MCF 10A (cell line): ENCODE data around the gene HACD1. TPM values are rescaled to one million over a fixed set of nuclear protein-coding genes. Genes with fewer than 3 reads are reported as not detected.
A peak's percentile ranks its signal among the peaks of the same experiment; 100 is the strongest.

Source experiments
- BruUV-seq: library from RNA; stranded (reverse); fragments of 400-500 nt; replicated peaks from 2 replicates; lab custom pipeline; 2021; lab: Mats Ljungman, UMichigan
- CTCF ChIA-PET: fragments of 300-600 bp; sonication (Branson Sonifier 250); formaldehyde crosslinking; extraction: SDS; loops from one replicate; lab custom pipeline; 2021; ENCODE audit warnings: antibody characterized with exemption, inconsistent platforms; lab: Yijun Ruan, JAX
- POLR2A ChIA-PET: fragments of 300-600, 350-650 bp; sonication (Branson Sonifier 250); formaldehyde crosslinking; extraction: SDS; loops from one replicate; lab custom pipeline; 2020; ENCODE audit warnings: antibody characterized with exemption, inconsistent platforms; lab: Yijun Ruan, JAX
- DNase-seq: peaks from one replicate; pipeline ENCODE4 v3.0.0-alpha.2; 2018; ENCODE audit not compliant: unreplicated experiment
- H3K27ac Mint-ChIP-seq: one replicate; pipeline ENCODE4 v1.8.0; 2022; ENCODE audit warnings: mild to moderate bottlenecking, low read depth, mixed read lengths; ENCODE audit not compliant: unreplicated experiment
- H3K27me3 Mint-ChIP-seq: one replicate; pipeline ENCODE4 v1.8.0; 2022; ENCODE audit warnings: mixed read lengths; ENCODE audit not compliant: insufficient read depth, unreplicated experiment
- H3K36me3 Mint-ChIP-seq: one replicate; pipeline ENCODE4 v1.8.0; 2022; ENCODE audit warnings: mild to moderate bottlenecking, moderate library complexity, mixed read lengths; ENCODE audit not compliant: insufficient read depth, unreplicated experiment
- H3K4me1 Mint-ChIP-seq: one replicate; pipeline ENCODE4 v1.8.0; 2022; ENCODE audit warnings: mixed read lengths; ENCODE audit not compliant: insufficient read depth, unreplicated experiment
- H3K4me3 Mint-ChIP-seq: one replicate; pipeline ENCODE4 v1.8.0; 2022; ENCODE audit warnings: mild to moderate bottlenecking, moderate library complexity, mixed read lengths; ENCODE audit not compliant: unreplicated experiment
- H3K9me3 Mint-ChIP-seq: one replicate; pipeline ENCODE4 v1.8.0; 2022; ENCODE audit warnings: mixed read lengths; ENCODE audit not compliant: unreplicated experiment
- intact Hi-C: fragments of 100-400 bp; cut with micrococcal nuclease; formaldehyde crosslinking; loops from 2 replicates; pipeline ENCODE4 v1.14.1; 2022
- total RNA-seq: library from RNA; stranded (reverse); gene quantifications from 2 replicates; pipeline ENCODE4 v1.2.3, GENCODE V29; 2022
- TF ChIP-seq, protein P1 (sequence below): fragments of 200-600 bp; IDR thresholded peaks from one replicate; pipeline ENCODE4 v1.8.0; 2022; ENCODE audit warnings: antibody characterized with exemption, mild to moderate bottlenecking; ENCODE audit not compliant: unreplicated experiment

HACD1 gene
- total RNA-seq, 1 experiment from 2014 or later = 34.2 TPM

DNA sequence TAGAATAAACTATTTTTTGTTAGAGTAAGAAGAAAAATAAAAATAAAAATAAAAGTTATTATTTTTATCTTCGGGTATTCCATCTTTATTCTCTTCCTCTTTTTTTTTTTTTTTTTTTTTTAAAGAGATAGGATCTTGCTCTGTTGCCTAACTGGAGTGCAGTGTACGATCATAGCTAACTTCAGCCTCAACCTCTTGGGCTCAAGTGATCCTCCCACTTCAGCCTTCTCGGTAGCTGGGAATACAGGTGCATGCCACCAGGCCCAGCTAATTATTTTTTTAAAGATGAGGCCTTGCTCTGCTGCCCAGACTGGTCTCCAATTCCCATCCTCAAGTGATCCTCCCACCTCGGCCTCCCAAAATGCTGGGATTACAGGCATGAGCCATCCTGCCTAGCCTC, 42.2 kb upstream of the HACD1 start:
- intact Hi-C loops = no loop called here
- Mint-ChIP-seq H3K9me3 (peaks cover 5% of the 10 kb centered on the region), H3K27me3 (no peaks in the 10 kb centered on the region), H3K4me1 (peaks cover 51% of the 10 kb centered on the region), H3K36me3 (peaks cover 24% of the 10 kb centered on the region), H3K27ac (no peak overlapping the region), H3K4me3 (no peak overlapping the region)
- ChIA-PET CTCF (no interaction called here), POLR2A (interaction anchor here (0.7 to 6.3 kb wide), 5 partner anchors 13 to 1007 kb away, joined by 3 to 95 read pairs (median 5); partner anchors contain the start of gene STAM)
- no TSS peak for BruUV-seq
- TF ChIP-seq, protein P1, sequence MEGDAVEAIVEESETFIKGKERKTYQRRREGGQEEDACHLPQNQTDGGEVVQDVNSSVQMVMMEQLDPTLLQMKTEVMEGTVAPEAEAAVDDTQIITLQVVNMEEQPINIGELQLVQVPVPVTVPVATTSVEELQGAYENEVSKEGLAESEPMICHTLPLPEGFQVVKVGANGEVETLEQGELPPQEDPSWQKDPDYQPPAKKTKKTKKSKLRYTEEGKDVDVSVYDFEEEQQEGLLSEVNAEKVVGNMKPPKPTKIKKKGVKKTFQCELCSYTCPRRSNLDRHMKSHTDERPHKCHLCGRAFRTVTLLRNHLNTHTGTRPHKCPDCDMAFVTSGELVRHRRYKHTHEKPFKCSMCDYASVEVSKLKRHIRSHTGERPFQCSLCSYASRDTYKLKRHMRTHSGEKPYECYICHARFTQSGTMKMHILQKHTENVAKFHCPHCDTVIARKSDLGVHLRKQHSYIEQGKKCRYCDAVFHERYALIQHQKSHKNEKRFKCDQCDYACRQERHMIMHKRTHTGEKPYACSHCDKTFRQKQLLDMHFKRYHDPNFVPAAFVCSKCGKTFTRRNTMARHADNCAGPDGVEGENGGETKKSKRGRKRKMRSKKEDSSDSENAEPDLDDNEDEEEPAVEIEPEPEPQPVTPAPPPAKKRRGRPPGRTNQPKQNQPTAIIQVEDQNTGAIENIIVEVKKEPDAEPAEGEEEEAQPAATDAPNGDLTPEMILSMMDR = no peak
- DNase-seq = no peak

DNA sequence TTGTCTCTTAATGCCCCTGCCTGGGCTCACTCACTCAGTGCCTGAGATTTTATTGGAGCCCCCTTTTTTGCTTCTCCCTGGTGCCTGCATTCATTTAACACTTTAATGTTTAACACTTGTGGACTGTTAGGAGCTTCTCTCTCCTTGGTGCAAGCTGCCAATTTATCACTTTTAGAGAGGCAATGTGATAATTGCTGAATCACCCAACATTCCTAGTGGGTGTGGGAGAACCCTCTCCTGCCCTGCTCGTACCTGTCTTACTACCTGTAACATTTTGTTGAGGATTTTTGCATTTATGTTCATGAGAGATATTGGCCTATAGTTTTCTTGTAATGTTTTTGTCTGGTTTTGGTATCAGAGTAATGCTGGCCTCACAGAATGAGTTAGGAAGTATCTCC, 39.9 kb upstream of the HACD1 start:
- H3K4me1 Mint-ChIP-seq = peaks cover 47% of the 10 kb centered on the region
- ChIA-PET POLR2A (interaction anchor here (1.7 to 6.3 kb wide), 3 partner anchors 9 to 17 kb away, joined by 5 to 95 read pairs (median 7); partner anchors contain the start of gene STAM), CTCF (interaction anchor here (1.0 kb wide), 1 partner anchor 15 kb away, joined by 3 read pairs; no protein-coding TSS in a partner anchor)
- no peak for DNase-seq
- BruUV-seq = no TSS peak
- no peak overlapping the region for H3K4me3 Mint-ChIP-seq
- H3K9me3 Mint-ChIP-seq = peaks cover 5% of the 10 kb centered on the region
- intact Hi-C loops = no loop called here
- peak overlapping the region; percentile 60 for H3K27ac Mint-ChIP-seq
- H3K36me3 Mint-ChIP-seq = peaks cover 28% of the 10 kb centered on the region
- TF ChIP-seq, protein P1 = no peak
- H3K27me3 Mint-ChIP-seq = no peaks in the 10 kb centered on the region

DNA sequence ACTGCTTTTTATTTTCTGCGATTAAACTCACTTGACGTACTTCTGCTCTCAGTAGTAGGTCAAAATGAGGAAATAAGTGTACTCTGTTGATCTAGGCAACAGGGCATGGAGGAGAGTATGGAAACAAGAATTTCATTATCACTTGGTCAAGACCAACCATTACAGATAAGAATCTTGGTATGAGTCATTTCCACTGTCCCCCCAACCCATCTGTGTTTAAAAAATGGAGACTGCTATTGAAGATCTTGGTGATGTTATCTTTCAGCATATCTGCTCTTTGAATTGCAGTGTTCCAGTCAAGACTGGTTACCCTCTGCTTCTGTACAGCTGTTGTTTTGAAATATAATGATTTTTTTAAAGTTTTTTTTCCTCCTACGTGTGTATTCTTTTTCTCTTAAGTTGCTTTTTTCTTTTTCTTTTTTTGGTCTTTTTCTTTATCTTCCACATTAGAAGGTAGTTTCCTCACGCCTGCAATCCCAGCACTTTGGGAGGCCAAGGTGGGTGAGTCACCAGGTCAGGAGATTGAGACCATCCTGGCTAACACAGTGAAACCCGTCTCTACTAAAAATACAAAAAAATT, 38.5 kb upstream of the HACD1 start:
- intact Hi-C loops = no loop called here
- no TSS peak for BruUV-seq
- Mint-ChIP-seq H3K4me3 (no peak overlapping the region), H3K27ac (peak overlapping the region; percentile 60), H3K9me3 (peaks cover 5% of the 10 kb centered on the region), H3K36me3 (peaks cover 22% of the 10 kb centered on the region), H3K27me3 (no peaks in the 10 kb centered on the region), H3K4me1 (peaks cover 43% of the 10 kb centered on the region)
- peak; percentile 37 for DNase-seq
- POLR2A ChIA-PET = interaction anchor here (1.5 to 6.3 kb wide), 3 partner anchors 10 to 16 kb away, joined by 5 to 95 read pairs (median 6); partner anchors contain the start of gene STAM
- CTCF ChIA-PET = no interaction called here
- TF ChIP-seq, protein P1 = no peak

DNA sequence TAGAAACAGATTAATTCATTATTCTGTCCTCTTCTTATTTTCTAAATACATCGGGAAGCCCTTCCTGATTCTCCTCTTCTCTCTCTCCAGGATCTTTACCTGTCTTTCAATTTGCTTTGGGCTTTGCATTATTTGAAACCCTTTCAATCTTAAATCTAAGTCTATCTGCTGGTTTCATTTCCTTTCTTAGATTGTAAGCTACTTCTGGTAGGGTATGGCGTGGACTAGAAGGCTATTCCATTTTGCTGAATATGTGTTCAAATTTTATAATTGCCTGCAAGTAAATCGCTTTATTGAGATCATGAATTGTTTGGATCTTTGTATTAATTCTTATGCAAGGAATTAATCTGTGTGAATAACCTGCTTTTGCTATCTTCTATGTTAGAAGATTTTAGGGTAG, 37.8 kb upstream of the HACD1 start:
- BruUV-seq = no TSS peak
- H3K36me3 Mint-ChIP-seq = peaks cover 22% of the 10 kb centered on the region
- CTCF ChIA-PET = no interaction called here
- H3K4me3 Mint-ChIP-seq = no peak overlapping the region
- POLR2A ChIA-PET = interaction anchor here (6.3 kb wide), 1 partner anchor 9 kb away, joined by 95 read pairs; the partner anchor contains the start of gene STAM
- H3K27me3 Mint-ChIP-seq = no peaks in the 10 kb centered on the region
- peaks cover 5% of the 10 kb centered on the region for H3K9me3 Mint-ChIP-seq
- peaks cover 43% of the 10 kb centered on the region for H3K4me1 Mint-ChIP-seq
- intact Hi-C loops = no loop called here
- H3K27ac Mint-ChIP-seq = peak overlapping the region; percentile 19
- TF ChIP-seq, protein P1 = no peak
- no peak for DNase-seq
